Measurements from ENCODE around the gene SETDB2.

Gene SETDB2, protein sequence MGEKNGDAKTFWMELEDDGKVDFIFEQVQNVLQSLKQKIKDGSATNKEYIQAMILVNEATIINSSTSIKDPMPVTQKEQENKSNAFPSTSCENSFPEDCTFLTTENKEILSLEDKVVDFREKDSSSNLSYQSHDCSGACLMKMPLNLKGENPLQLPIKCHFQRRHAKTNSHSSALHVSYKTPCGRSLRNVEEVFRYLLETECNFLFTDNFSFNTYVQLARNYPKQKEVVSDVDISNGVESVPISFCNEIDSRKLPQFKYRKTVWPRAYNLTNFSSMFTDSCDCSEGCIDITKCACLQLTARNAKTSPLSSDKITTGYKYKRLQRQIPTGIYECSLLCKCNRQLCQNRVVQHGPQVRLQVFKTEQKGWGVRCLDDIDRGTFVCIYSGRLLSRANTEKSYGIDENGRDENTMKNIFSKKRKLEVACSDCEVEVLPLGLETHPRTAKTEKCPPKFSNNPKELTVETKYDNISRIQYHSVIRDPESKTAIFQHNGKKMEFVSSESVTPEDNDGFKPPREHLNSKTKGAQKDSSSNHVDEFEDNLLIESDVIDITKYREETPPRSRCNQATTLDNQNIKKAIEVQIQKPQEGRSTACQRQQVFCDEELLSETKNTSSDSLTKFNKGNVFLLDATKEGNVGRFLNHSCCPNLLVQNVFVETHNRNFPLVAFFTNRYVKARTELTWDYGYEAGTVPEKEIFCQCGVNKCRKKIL

DNA sequence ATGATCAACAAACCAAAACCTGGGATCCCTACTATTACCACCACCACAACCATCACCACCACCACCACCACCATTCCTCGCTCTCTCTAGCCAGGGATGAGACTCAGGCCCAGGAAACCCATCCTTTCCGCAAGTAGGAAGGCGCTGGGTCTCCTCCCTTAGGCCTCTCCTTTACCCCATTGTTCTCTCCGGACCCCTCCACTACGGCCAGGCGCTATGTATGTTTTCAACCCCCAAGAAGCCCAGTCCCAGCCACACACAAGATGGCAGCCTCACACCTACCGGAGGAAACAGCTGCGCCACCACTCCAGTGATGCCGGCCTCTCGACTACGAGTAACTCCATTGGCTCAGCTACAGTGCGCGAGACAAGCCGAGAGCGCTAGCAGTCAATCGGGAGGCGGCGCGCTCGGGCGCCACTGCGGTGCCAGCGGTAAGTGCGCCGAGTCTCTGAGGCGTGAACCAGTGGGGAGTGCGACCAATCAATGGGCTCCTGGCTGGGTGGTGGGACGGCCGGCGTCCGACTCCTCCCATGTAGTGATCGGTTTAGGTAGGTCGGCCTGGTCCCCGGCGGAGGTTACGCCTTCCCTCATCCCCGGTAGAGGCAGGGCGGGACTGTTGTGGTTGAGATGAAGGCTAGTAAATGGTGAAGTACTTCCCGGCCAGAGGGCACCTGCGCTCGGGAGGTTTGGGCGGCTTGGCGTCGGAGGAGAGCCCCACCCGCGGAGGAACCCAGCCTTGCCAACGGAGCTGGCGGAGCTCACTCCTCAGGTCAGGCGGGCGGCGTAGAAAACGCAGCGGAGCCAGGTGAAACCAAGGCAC lies at the start of gene SETDB2, which contains the start of gene CAB39L:
SETDB2 (plus strand) TSS at position 571 of the 820 bp plus-strand sequence. CDS start 7,620 bp downstream, outside the sequence.
CAB39L (minus strand) TSS at position 361 of the 820 bp plus-strand sequence. CDS start 61,154 bp downstream, outside the sequence.
- peak; percentile 98 for DNase-seq

DNA sequence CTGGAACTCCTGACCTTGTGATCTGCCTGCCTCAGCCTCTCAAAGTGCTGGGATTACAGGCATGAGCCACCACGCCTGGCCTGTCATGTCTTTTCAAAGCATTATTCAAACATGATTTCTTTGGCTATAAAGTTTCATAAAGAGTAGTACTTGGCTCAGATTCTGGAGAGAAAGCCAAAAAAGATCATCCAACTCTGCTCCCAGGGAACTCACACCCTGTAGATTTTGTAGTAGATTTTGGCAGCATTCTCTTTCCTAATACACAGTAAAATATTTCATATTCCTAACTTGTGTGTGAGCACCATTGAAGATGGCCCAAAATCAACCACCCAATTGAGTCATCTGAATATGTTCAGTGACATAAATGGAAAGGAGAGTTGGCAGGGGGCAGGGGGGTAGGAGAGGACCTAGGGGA lies 48.6 kb upstream of the SETDB2 start:
- no peak for DNase-seq

DNA sequence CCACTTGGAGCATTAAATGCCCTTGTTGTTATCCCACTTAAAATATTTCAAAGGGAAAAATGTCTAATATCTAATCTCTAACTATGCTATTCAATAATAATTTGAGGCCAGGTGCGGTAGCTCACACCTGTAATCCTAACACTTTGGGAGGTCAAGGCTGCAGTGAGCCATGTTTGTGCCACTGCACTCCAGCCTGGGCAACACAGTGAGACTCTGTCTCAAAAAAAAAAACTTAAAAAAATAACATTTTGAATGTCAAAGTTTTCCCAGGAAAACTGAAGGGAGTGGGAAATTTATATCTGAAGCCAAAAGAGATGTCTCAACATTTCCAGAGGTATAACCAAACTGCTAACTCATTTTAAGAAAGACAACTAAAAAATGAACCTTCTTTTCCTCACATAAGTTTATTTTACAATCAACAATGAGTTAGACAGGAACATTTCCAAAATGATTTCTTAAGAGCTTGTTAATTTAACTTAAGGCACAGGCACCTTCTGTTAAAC lies 48.1 kb upstream of the SETDB2 start:
- no peak for DNase-seq

DNA sequence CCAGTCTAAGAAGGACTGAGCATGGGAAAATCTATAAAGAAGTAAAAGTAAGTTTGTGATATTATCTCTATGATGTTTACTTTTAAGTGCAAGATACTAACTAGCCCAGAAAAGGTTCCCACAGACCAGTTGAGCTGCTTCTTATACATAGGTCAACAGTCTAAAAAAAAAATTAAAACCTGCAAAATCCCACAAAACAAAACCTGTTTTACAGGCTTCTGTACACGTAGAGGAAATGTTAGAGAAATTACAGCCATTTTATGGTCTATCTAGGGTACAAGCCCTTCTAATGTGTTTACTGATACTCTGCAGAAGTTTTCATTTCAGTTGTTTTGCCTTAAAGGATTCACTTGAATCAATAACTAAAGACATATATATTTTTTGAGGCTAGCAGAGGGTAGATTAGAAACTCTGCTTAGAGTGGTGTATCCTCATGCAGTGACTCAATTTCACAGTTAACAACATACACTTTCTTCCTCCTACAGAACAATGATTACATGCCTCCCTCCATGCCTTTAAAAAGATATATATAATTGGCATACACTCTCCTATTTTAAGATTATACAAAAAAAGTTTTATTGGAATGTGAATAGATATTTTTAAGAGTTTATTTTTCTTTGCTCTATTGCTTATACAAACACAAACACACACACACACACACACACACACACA lies 44.1 kb upstream of the SETDB2 start:
- DNase-seq = no peak

DNA sequence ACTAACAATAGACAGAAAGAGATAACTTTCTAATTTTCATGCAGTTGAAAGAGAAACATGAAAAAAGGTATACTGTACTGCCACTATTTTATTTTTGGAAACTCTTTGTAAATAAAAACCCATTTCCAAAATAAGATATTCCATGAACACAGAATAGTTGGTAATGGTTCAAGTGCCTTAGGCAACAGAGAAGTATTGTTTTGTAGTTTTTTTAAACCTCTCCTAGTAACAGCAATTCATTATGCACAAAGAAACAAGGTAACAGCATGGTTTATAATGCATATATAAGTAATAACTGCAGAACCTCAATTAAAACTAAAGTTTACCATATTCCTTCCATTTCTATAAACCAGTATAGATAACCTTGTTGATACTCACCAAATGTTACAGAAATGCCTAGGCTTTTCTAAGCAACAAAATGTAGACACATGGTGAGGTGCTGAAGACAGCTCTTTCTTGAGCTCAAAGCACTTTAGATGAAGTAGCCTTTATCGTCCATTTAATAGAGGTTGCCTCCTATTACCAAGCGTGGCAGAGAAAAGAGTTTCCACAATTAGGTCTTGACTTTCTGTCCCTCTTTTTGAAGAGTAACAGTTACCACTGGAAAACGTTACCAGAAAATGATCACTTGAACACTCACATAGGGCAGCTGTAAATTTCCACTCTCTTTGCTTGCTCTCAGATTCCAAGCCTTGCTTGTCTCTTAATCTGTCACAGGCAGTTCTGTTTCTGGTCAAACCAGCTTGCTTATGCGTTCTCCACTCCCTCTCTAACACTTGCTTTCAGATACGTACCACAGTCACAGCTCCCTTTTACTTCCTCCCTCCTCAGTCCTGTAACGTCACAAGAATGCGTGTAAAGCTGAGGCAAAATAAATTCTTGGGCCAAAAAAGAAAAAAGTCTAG lies 43.1 kb upstream of the SETDB2 start:
- no peak for DNase-seq

DNA sequence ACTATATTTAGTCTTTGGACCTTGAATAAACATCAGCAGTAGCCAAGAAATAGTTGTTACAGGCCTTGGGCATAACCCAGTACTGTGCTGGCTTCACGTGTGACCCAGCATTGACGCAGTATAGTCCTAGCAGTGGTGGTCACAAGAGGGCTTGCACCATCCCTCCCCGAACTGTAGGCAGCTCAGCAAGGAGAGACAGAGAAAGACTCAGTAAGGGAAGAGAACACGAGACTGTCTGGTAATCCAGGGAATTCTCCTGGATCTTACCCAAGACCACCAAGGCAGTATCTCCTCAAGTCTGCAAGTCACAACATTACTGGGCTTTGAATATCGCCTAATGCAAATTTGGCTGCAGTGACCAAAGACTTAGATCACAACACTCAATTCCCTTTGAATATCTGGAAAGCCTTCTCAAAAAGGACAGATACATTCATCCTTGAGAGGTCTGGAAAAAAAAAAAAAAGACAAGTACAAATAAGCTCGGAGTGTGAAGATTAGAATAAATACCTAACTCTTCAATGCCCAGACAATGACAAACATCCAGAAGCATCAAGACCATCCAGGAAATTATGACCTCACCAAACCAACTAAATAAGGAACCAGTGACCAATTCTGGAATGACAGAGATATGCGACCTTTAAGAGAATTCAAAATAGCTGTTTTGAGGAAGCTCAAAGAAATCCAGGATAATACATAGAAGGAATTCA lies 39.9 kb upstream of the SETDB2 start:
- no peak for DNase-seq

DNA sequence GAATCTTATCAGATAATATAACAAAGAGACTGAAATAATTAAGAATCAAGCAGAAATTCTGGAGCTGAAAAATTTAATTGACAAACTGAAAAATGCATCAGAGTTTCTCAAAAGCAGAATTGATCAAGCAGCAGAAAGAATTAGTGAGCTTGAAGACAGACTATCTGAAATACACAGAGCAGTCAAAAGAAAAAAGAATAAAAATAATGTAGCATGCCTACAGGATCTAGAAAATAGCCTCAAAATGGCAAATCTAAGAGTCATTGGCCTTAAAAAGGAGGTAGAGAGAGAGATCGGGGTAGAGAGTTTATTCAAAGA lies 39.4 kb upstream of the SETDB2 start:
- no peak for DNase-seq

DNA sequence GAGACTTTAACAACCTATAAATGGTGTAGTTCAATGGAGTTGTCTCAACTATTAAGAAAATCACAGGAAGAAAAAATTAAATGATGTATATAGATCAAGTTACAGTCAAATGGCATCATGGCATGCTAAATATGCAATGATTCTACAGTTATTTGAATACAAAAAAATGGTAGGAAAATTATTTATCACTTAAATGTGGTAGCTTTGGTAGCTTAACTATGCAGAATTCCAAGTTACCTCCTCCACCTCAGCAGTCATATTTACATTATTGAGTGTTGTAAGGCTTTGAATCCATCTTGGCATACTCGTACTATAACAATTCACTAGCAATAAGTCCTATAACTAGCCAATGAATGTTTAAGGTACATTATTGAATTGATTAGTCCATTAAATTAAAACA lies 37.0 kb upstream of the SETDB2 start:
- DNase-seq = no peak

DNA sequence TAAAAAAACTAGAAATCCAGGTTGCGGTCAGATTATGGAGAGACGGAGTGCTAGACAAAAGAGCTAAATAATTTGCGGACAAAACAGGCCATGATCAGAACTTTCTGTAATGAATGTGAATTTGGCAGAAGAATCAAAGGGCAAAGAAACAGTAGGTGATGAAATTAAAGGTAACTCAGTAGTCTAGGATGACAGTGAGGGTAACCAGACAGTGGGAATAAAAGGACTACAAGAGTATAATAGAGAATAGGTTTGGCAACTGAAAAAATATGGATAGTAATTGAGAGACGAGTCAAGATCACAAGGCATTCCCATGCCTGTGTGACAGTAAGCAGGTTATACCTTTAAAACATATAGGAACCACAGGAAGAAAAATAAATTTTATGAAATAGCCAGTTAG lies 36.1 kb upstream of the SETDB2 start:
- DNase-seq = no peak

DNA sequence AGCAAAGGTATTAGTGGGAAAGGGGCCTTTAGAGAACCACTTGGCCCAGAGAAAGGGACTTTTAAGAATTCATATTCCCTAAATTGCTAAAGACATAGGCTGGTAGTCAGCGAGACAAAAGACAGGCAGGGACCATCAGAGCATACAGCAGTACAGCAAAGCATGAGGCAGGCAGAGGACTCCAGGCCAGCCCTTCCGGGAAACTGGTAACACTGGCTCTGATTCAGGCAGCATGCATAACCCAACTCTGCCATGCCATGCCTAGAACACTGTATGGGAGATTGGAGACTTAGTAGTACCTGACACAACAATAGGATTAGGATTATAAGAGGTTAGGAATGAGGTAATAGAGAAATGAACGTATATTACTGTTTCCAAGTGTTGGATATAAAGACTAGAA lies 35.1 kb upstream of the SETDB2 start:
- no peak for DNase-seq

DNA sequence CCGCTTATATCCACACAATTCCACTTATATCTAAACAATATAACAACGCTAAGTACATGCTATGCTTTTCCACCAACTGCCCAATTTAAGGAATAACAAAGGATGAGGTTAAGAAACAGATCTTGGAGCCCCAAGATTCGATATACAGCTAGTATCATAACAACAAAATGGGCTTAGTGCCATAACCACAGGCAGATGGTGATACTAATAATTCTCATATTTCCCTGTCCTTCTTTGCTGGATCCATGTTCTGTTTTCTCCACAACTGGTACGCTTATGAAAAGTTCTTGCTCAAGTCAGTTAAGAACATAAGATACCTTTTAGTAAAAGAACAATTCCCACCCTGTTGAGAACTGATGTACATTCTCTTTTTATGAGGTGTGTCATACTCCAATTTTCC lies 34.1 kb upstream of the SETDB2 start:
- no peak for DNase-seq

DNA sequence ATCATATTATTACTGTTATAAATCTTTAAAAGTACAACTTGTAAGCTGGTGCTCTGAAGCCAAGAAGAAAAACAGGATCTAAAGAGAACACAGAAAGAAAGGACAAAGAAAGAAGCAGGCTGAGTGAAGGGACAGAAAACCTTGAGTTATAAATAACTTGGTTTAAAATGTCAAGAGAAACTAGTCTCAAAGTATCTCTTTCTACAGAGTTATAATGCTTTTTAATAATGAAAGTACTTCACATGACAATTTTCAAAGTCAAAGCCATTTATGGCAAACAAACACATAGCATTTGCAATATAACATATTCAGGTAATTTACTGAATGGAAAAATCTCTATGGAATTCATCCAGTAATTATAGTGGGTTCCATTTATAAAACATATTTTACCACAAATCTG lies 33.6 kb upstream of the SETDB2 start:
- no peak for DNase-seq

DNA sequence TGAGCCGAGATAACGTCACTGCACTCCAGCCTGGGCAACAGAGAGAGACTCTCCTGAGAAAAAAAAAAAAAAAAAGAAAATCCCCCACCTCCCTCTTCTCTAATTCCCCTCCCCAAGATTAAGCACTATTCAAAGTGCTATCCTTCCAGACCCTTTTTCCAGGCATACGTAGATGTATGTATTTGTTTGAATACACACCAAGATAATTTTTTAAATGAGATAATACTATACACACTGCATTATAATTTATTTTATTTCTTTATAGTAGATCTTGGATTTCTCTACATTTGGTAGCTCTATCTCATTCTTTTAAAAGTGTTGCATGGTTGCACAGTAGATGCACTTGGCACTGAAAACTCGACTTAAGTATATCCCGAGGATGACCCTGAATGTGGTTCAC lies 32.7 kb upstream of the SETDB2 start:
- no peak for DNase-seq

DNA sequence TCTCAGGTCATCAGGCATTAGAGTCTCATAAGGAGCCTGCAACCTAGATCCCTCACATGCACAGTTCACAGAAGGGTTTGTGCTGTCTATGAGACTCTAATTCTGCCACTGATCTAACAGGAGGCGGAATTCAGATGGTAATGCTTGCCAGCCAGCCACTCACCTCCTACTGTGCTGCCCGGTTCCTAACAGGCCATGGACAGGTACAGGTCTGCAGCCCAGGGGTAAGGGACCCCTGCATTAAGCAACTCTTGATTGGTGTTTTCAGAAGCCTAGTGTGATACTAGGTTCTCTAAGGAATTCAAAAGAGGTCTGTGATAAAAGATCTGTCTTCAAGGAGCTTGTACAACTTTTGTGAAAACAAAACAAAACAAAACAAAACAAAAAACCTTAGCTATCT lies 31.3 kb upstream of the SETDB2 start:
- DNase-seq = no peak

DNA sequence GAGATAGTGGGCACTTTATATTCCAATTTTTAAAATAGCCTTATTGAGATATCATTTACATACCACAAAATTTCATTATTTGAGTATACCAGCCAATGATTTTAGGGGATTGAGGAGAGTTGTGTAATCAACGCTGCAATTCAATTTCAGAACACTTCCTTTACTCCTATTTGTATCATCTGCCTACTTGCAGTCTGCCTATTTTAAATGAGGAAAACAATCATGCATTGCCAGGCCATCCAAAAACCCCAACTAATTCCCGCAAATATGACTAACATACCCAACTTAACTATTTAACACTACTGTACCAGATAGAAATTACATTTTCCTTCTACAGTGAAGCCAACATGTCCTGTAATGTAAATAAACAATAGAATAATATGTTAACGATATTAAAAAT lies 26.9 kb upstream of the SETDB2 start:
- no peak for DNase-seq

DNA sequence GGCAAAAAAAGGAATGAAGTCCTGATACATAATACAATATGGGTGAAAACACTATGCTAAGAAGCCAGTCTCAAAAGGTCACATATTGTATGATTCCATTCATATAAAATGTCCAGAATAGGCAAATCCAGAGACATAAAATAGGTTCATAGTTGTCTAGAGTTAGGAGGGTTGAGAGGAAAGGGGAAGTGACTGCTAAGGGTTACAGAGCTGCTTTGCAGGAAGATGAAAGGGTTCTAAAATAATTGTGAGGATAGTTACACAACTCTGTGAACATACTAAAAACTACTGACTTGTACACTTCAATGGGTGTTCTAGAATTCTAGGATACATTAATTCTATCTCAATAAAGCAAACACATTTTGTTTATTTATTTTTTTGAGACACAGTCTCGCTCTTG lies 25.9 kb upstream of the SETDB2 start:
- DNase-seq = no peak

DNA sequence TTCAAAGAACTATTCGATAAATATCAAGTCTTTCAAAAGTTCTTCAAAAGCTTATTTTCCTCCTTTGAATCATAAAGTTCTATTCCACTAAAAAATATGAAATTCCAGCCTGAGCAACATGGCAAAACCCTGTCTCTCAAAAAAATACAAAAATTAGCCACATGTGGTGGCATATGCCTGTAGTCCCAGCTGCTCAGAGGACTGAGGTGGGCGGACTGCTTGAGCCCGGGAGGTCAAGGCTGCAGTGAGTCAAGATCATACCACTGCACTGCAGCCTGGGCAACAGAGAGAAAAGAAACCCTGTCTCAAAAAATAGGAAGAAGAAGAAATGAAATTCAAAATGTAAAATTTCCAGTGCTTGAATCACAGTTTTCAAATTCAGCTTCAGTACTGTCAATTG lies 24.8 kb upstream of the SETDB2 start:
- DNase-seq = no peak

DNA sequence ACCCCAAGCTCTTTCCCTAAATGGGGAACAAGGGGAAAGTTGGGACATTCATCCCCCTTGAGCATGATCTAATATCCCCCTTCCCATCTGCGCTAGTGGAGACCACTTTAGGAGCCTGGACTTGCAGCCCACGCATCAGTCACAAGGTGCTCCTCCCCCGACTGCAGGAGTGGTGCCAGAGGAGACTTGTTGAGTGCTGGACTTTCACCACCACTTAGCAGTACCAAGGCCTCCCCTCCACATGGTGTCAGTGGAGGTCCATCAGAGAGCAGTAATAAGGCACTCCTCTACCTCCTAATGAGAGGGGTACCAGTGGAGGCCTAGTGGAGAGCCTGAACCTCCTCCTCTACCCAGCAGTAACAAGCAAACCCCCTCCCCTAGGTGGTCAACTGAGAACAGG lies 22.7 kb upstream of the SETDB2 start:
- no peak for DNase-seq

DNA sequence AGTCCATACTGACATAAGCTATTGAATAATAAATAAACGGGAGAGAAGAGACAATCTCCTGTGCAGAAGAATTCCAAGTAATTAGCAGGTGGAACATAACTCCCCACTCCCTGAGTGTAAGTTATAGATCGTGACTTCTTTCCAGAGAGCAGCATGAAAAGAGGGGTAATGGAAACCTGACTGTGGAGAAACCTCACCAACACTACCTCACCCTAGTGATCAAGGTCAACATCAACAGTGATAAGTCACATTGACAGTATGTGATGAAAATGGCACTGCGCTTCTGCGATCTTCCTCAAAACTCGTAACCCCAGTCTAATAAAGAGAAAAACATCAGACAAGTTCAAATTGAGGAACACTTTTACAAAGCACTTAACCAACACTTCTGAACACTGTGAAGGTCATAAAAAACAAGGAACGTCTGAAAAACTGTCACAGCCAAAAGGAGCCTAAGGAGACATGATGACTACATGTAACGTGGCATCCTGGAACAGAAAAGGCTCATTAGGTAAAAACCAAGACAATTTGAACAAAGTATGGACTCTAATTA lies 20.0 kb upstream of the SETDB2 start:
- no peak for DNase-seq

DNA sequence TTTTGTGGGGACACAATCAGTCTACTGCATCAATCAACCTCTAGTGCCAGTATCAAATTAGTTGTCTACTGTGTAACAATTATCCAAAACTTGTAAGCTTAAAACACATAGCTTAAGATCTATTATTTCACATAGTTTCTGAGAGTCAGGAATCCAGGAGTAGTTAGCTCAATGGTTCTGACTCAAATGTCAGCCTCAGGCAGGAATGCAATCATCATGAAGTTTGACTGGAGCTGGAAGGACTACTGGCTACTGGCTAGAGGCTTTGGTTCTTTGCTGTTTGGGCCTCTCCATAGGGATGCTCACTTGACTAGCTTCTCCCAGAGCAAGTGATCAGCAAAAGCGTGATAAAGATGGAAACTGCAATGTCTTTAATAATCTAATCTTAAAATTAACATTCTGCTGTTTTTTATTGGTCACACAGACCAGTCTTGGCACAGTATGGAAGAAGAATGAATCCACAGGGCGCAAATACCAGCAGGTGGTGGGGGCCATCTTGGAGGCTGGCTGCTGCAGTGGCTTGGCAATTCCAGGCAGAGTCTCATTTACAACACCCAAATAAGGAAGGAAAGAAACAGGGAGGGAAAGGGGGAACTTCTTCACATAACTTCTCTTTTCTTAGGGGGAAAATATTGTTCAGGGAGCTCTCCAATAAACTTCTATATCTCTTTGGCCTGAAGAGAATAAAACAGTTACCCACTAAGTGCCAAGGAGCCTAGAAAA lies 15.9 kb upstream of the SETDB2 start:
- DNase-seq = no peak
